C4-2B (cell line): ENCODE data around the gene SORCS2.

ENCODE experiments used
- CTCF ChIP-seq: fragments of 450-650 bp; conservative IDR thresholded peaks from 2 replicates; pipeline ENCODE4 v1.5.1; 2017; ENCODE audit warnings: mild to moderate bottlenecking
- ZFX ChIP-seq: fragments of 450-650 bp; IDR thresholded peaks from 2 replicates; pipeline ENCODE4 v1.6.1; 2017

DNA sequence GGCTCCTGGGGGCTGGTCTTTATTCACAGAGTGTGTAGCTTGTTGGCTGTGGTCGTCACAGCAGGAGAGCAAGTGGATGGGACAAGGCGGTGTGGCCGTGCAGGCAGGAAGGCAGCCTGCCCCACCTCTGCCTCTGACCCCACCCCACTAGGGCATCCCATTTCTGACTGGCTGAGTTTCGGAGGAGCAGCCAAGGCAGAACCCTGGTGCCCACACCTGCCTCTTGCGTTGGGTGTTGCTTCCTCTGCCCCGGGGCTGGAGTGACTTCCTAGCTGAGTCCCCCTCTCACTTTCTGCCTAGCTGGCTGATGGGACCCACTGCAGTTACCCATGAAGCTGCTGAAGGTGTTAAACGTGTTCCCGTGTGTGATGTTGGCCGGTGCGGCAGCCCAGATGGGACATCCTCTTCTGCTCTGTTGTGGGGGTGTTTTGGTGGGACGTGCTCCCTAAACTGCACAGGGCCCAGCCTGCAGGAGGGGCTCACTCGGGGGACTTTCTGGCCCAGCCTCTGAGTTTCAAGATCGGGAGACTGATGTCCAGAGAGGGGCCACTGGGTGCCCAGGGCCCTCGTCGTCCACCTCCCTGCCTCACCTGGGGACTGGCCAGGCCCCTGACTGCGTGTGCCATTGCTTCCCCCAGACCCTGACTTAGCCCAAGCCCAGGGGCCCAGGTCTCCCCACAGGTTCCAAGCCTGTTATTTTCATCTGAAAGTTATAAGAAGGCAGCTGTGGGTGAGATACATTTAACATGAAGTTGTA lies 140.9 kb downstream of the SORCS2 start:
- TF ChIP-seq CTCF (no peak), ZFX (no peak)
